HG03064 (cell line): ENCODE measurements around the gene OR13G1.
A peak's percentile ranks its signal among the peaks of the same experiment; 100 is the strongest.
"Not testable (repeated sequence)": the region's sequence is repeated elsewhere in the genome, so short reads cannot be mapped to it uniquely, and the experiment has no call there.

Source experiments
- ATAC-seq: cut with Tn5 transposase; IDR thresholded peaks from one replicate; pipeline ENCODE4 v1.9.1; 2021; ENCODE audit warnings: low read depth; ENCODE audit not compliant: unreplicated experiment

The OR13G1 gene

GRCh38 chr1:247679639-247680038, at the start of gene OR13G1:
Gene OR13G1, minus strand, starts transcription at chr1:247679739. Its CDS starts 6,698 bp downstream, at chr1:247673041.
- ATAC-seq: no peak

- ATAC-seq: no peak
These were observed 41.7 kb upstream of the OR13G1 start for GRCh38 chr1:247721222-247721621.

GRCh38 chr1:247716546-247716945, 37.0 kb upstream of the OR13G1 start, which contains the start of gene OR6F1:
Gene OR6F1, minus strand, starts transcription at chr1:247716646. Its CDS starts 3,891 bp downstream, at chr1:247712755.
- no peak for ATAC-seq

GRCh38 chr1:247713753-247714152, 34.2 kb upstream of the OR13G1 start:
- no peak for ATAC-seq

- not testable (repeated sequence) for ATAC-seq
These were observed 31.1 kb upstream of the OR13G1 start for GRCh38 chr1:247710681-247711080.

GRCh38 chr1:247701338-247701737, 21.8 kb upstream of the OR13G1 start:
- no peak for ATAC-seq

GRCh38 chr1:247681288-247681897, 1.9 kb upstream of the OR13G1 start:
- peak; percentile 81 for ATAC-seq

- ATAC-seq: no peak
These were observed 632 bp upstream of the OR13G1 start for GRCh38 chr1:247680171-247680570.

GRCh38 chr1:247669225-247669624, 10.3 kb downstream of the OR13G1 start:
- ATAC-seq: no peak

GRCh38 chr1:247656221-247656875, 23.2 kb downstream of the OR13G1 start:
- ATAC-seq: no peak

GRCh38 chr1:247653040-247653439, 26.5 kb downstream of the OR13G1 start:
- ATAC-seq: no peak

GRCh38 chr1:247647864-247648263, 31.7 kb downstream of the OR13G1 start:
- no peak for ATAC-seq

- no peak for ATAC-seq
These were observed 32.7 kb downstream of the OR13G1 start for GRCh38 chr1:247646867-247647266.

- no peak for ATAC-seq
These were observed 36.8 kb downstream of the OR13G1 start for GRCh38 chr1:247642742-247643141.

GRCh38 chr1:247639381-247639981, 40.1 kb downstream of the OR13G1 start:
- ATAC-seq: no peak

GRCh38 chr1:247638781-247639180, 40.8 kb downstream of the OR13G1 start:
- no peak for ATAC-seq

GRCh38 chr1:247638011-247638410, 41.5 kb downstream of the OR13G1 start:
- ATAC-seq: no peak

- ATAC-seq: no peak
These were observed 51.6 kb downstream of the OR13G1 start for GRCh38 chr1:247627951-247628350.
